Spinal cord (tissue), 10 donors: ENCODE measurements around the gene MSRB2. TPM values are rescaled to one million over a fixed set of nuclear protein-coding genes. Genes with fewer than 3 reads are reported as not detected.

ENCODE experiments used
- DNase-seq, 6 donors: peaks; one replicate each; pipeline versions ENCODE4 v3.0.0 to v3.0.0-alpha.2; 2013 to 2015; ENCODE audit warnings: low spot score in 6 of 6, low read depth in 4 of 6
- H3K27ac ChIP-seq: one replicate; pipeline ENCODE4 v1.5.1; 2013; ENCODE audit warnings: low read depth, low read length, control low read depth
- H3K27me3 ChIP-seq: one replicate; pipeline ENCODE4 v1.6.1; 2013; ENCODE audit warnings: low read length; ENCODE audit not compliant: control insufficient read depth, insufficient read depth
- H3K36me3 ChIP-seq: one replicate; pipeline ENCODE4 v1.6.1; 2013; ENCODE audit warnings: low read length; ENCODE audit not compliant: control insufficient read depth, insufficient read depth
- H3K4me1 ChIP-seq: one replicate; pipeline ENCODE4 v1.6.1; 2013; ENCODE audit warnings: low read length; ENCODE audit not compliant: control insufficient read depth, insufficient read depth
- H3K4me3 ChIP-seq: one replicate; pipeline ENCODE4 v1.5.1; 2013; ENCODE audit warnings: low read depth, low read length, control low read depth
- H3K9me3 ChIP-seq: one replicate; pipeline ENCODE4 v1.6.1; 2013; ENCODE audit warnings: low read length; ENCODE audit not compliant: control insufficient read depth, insufficient read depth
- WGBS: methylation state at CpG from one replicate; pipeline ENCODE4 v1.1.5; 2013; ENCODE audit warnings: missing lambda C conversion rate; ENCODE audit not compliant: insufficient coverage; 5-methylcytosine and 5-hydroxymethylcytosine counted together
- long read RNA-seq, 4 donors: transcript quantifications; one replicate each; lab custom pipeline, GENCODE V29; 2026
- polyA plus RNA-seq, 2 donors: library from polyadenylated mRNA; unstranded; fragments of 120-200 nt; gene quantifications; one replicate each; pipeline ENCODE4 v1.2.1, GENCODE V29; 2013; ENCODE audit not compliant: insufficient read length in 2 of 2
- total RNA-seq, 2 donors: library from RNA; depleted of rRNA in 1 of 2; stranded (reverse); fragments of 120-200 nt in 1 of 2; fragments of >200 nt in 1 of 2; gene quantifications; one replicate each; pipeline versions ENCODE4 v1.2.3 to v1.2.4, GENCODE V29; 2013 to 2014
- donor health status: healthy.

MSRB2 gene
- total RNA-seq (10 to 100 TPM; 19.6 to 25.1 TPM), polyA plus RNA-seq (10 to 100 TPM; 46.3 to 46.9 TPM)
- long read RNA-seq, donor 1, transcript MSRB2-201 (5 exons, 1,803 nt): major isoform, 25 of 28 reads
- long read RNA-seq, donor 1, partial matches to known transcripts: 0 of 28 reads
- long read RNA-seq, donor 1, other reads (novel, unspliced or antisense): 0 of 28 reads
- long read RNA-seq, donor 2, transcript MSRB2-201 (5 exons, 1,803 nt): major isoform, 16 of 18 reads
- long read RNA-seq, donor 2, partial matches to known transcripts: 0 of 18 reads
- long read RNA-seq, donor 2, other reads (novel, unspliced or antisense): 0 of 18 reads
- long read RNA-seq, donor 3, transcript MSRB2-201 (5 exons, 1,803 nt): major isoform, 18 of 18 reads
- long read RNA-seq, donor 3, partial matches to known transcripts: 0 of 18 reads
- long read RNA-seq, donor 3, other reads (novel, unspliced or antisense): 0 of 18 reads
- long read RNA-seq, donor 4, transcript MSRB2-201 (5 exons, 1,803 nt): major isoform, 28 of 31 reads
- long read RNA-seq, donor 4, partial matches to known transcripts: 0 of 31 reads
- long read RNA-seq, donor 4, other reads (novel, unspliced or antisense): 0 of 31 reads

DNA sequence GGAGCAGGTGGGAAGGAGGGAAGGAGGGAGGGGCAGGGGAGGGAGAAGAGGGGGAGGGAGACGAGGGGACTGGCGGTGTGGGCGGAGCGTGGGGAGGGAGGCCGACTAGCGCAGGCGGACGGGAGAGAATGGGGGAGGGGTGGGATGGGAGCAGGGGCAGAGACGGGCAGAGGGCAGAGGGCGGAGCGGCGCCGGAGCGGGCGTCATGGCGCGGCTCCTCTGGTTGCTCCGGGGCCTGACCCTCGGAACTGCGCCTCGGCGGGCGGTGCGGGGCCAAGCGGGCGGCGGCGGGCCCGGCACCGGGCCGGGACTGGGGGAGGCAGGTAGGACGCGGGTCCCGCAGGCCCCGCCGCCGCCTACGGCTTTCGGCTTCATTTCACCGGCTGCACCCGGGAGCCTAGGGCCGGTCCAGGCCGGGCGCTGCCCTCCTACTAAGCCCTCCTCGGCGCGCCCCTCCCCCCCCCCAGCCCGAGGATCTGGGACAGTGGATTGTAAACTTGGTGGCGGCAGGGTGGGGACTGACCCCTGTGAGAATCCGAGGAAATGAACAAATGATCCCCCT is at the start of gene MSRB2:
TSS of gene MSRB2 (plus strand) at position 176 of the 562 bp plus-strand sequence. CDS start at position 206, 30 bp downstream.
- H3K36me3 ChIP-seq: no peaks in the 10 kb centered on the region
- H3K27me3 ChIP-seq: no peaks in the 10 kb centered on the region
- H3K4me1 ChIP-seq: peaks cover 9% of the 10 kb centered on the region
- peak; percentile 35 to 97 (median 80) for DNase-seq
- H3K27ac ChIP-seq: peak within 1 kb of the TSS; percentile 50
- H3K9me3 ChIP-seq: peaks cover 2% of the 10 kb centered on the region
- peak within 1 kb of the TSS; percentile 70 for H3K4me3 ChIP-seq
- WGBS: under 1% methylated on average over 41 of the region's 50 CpGs

DNA sequence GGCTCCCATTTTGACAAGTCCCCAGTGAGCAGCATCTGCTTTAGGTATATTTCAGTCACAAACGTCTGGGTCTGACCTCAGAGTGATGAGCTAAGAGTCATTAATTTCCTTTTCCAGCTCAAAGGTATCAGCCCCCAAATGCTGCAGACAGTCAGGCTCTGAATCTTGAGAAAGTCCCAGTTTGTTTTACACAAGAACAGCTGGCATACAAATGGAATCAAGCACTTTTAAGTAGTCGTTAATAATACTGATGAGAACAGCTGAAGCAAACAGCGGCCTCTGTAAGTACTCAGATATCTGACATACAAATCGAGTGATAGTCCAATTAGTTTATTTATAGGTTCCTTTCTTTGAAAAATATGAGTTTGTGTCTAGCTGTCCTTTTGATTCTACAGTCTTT is 49.4 kb upstream of the MSRB2 start:
- H3K4me3 ChIP-seq: no peak overlapping the region
- H3K4me1 ChIP-seq: no peaks in the 10 kb centered on the region
- no peak for DNase-seq
- no peaks in the 10 kb centered on the region for H3K27me3 ChIP-seq
- no peaks in the 10 kb centered on the region for H3K9me3 ChIP-seq
- WGBS: 55% methylated on average over 2 of the region's 4 CpGs
- H3K27ac ChIP-seq: no peak overlapping the region
- no peaks in the 10 kb centered on the region for H3K36me3 ChIP-seq

DNA sequence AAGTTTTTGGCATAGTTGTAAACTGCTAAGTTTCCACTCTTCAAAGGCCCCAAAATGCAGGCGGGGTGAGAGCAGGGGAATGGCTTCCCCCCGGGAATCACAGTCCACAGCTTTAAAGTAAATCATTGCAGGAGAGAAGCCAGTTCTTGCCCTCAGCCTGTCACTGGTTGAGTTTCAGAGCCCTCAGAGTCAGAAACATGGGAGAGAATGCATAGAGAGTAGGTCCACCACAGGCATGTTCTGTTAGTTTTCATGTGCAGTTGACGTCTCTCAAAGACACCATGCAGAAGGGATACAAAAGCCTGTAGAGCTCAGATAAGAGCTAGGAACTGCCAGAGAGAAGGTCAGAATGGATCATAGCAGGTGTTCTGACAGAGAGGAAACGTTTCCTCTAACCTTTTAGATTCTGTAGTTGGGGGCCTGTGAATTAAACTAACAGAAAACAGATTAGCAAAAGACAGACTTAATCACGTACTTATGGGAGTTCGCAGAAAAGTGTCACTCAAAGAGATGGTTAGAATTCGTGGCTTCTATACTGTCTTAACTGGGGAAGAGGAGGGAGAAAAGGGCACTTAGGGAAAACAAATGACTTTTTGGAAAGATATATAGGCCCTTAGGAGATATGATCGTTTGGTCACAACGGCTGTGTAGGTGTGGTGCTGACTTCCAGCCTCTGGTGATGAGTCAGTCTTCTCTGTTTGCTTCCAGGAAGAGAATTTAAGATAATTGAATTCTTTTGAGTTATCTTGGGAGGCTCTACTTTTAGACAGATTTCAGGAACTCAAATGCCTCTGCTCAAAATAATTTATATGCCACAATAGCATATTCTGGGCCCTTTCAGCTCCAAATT is 48.0 kb upstream of the MSRB2 start:
- H3K9me3 ChIP-seq: no peaks in the 10 kb centered on the region
- 67% methylated on average over 6 of the region's 9 CpGs for WGBS
- no peak overlapping the region for H3K27ac ChIP-seq
- H3K4me1 ChIP-seq: no peaks in the 10 kb centered on the region
- no peaks in the 10 kb centered on the region for H3K36me3 ChIP-seq
- DNase-seq: no peak
- no peak overlapping the region for H3K4me3 ChIP-seq
- no peaks in the 10 kb centered on the region for H3K27me3 ChIP-seq

DNA sequence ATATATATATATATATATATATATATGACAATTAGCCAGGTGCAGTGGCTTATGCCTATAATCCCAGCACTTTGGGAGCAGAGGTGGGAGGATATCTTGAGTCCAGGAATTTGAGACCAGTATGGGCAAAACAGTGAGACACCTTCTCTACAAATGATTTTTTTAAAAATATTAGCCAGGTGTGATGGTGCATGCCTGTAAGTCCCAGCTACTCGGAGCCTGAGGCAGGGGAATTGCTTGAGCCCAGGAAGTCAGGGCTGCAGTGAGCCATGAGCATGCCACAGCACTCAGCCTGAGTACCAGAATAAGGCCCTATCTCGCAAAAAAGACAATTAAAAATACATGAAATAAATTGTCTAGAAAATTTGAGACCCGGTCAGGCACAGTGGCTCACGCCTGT is 47.2 kb upstream of the MSRB2 start:
- WGBS: 100% methylated on average over 3 of the region's 4 CpGs
- no peak for DNase-seq
- Histone ChIP-seq H3K36me3 (no peaks in the 10 kb centered on the region), H3K4me3 (no peak overlapping the region), H3K27me3 (no peaks in the 10 kb centered on the region), H3K27ac (no peak overlapping the region), H3K9me3 (no peaks in the 10 kb centered on the region), H3K4me1 (peaks cover 1% of the 10 kb centered on the region)

DNA sequence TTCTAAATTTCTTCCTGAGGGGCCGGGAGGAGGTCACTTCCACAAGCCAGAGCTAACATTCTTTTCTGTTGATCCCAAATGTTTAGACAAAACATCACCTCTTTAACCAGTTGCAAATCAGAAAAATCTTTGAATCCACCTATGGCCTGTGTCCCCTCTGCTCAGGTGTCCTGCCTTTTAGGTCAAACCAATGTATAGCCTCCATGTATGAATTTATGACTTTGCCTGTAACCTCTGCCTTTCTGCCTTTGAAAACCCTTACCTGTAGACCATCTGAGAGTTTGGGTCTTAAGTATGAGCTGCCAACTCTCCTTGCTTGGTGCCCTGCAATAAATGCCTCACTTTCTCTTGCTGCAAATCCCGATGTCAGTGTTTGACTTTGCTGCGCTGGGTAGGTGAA is 44.1 kb upstream of the MSRB2 start:
- 100% methylated on average over 3 of the region's 3 CpGs for WGBS

DNA sequence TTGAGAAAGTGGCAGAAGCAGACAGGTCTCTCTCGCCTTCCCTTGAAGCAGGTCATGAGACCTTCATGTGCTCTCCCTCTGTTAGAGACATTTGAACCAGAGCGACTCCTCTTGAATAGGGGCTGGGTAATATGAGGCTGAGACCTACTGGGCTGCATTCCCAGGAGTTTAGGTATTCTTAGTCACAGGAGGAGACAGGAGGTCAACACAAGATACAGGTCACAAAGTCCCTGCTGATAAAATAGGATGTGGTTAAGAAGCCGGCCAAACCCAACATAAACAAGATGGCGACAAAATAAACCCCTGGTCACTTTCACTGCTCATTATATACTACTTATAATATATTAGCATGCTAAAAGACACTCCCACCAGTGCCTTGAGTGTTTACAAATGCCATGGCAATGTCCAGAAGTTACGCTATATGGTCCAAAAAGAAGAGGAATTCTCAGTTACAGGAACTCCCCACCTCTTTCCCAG is 43.5 kb upstream of the MSRB2 start:
- no peak for DNase-seq
- H3K36me3 ChIP-seq: no peaks in the 10 kb centered on the region
- no peak overlapping the region for H3K27ac ChIP-seq
- peaks cover 3% of the 10 kb centered on the region for H3K4me1 ChIP-seq
- WGBS: 100% methylated on average over 1 of the region's 5 CpGs
- H3K9me3 ChIP-seq: no peaks in the 10 kb centered on the region
- no peaks in the 10 kb centered on the region for H3K27me3 ChIP-seq
- H3K4me3 ChIP-seq: no peak overlapping the region

More for the DNA sequence above, 44.1 kb upstream of the MSRB2 start:
- H3K4me1 ChIP-seq: peaks cover 3% of the 10 kb centered on the region
- no peaks in the 10 kb centered on the region for H3K36me3 ChIP-seq
- H3K9me3 ChIP-seq: no peaks in the 10 kb centered on the region
- no peak overlapping the region for H3K4me3 ChIP-seq
- no peak for DNase-seq
- no peak overlapping the region for H3K27ac ChIP-seq
- no peaks in the 10 kb centered on the region for H3K27me3 ChIP-seq

DNA sequence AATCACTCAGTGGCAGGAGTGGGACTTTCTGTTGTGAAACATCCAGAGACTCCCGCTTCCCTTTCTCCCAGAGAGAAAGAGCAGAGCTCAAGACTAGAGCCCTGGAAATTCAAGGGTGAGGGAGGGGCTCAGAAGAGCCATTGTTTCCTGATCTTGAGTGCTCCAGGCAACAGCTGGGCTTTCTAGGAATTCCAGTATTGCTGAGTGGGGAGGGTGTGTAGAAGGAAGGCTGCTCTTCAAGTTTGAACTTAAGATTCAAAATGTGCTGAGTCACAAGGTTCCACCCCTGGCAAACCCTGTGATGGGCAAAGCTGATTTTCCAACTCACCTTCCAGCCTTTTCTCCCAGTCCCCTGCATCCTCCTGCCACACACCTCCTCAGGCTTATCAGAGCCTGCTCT is 42.3 kb upstream of the MSRB2 start:
- Histone ChIP-seq H3K4me1 (peaks cover 3% of the 10 kb centered on the region), H3K27ac (no peak overlapping the region), H3K9me3 (no peaks in the 10 kb centered on the region), H3K4me3 (no peak overlapping the region), H3K27me3 (no peaks in the 10 kb centered on the region), H3K36me3 (no peaks in the 10 kb centered on the region)
- no CpG with 5 or more reads among the region's 1 CpG for WGBS
- no peak for DNase-seq

DNA sequence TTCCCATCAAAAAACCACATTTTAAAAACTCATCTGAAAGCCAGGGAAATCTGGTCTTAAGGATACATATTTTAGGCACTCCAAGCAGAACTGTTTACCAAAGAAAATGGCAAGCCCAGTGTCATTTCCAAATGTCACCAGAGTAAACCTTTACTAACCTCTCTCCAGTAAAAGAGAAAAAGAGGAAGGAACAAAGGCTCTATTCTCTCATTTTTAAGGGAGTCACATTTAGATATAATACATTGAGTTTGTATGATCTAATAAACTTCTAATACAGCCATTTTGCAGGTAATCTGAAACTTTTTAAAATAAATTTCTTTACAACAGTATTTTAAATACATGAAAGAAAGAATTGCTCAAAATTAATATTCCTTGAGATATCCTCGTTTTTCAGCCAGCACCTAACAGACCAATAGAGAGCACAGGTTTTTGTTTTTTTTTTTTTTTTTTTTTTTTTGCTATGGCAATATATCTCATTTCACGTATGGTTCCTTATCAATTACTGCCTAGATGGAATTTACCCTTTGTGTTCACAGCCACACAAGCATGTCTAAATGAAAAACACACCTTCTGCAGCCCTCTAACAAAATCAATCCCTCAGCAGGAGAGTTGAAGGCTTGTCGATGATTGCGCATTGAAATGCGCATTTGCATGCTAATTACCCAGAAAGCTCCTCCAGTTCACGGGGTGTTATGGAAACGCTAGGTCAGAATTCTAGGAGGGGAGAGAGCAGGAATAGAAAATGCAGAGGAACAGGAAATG is 39.8 kb upstream of the MSRB2 start:
- H3K9me3 ChIP-seq: no peaks in the 10 kb centered on the region
- H3K27ac ChIP-seq: no peak overlapping the region
- H3K4me1 ChIP-seq: peaks cover 3% of the 10 kb centered on the region
- no peaks in the 10 kb centered on the region for H3K36me3 ChIP-seq
- H3K4me3 ChIP-seq: no peak overlapping the region
- WGBS: 10% methylated on average over 2 of the region's 7 CpGs
- peak in 2 of 6 donors; percentile 26 to 81 for DNase-seq
- no peaks in the 10 kb centered on the region for H3K27me3 ChIP-seq

DNA sequence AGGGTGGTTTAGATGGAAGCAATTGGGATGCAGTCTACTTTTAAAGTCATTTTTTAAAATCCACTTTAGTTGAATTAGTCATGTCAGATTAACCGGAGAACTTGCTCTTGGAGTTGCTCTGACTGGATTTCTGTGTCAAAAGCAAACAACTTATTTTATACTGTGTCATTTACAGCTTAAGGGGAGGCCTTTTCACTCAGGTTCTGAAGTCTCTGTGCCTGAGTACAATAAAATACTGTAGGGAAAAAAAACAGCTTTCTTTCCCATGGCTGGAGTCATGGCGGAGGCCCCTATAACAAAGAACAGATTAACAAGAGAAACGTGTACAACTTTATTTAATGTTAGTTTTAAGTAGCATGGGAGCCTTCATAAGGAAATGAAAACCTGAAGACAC is 39.2 kb upstream of the MSRB2 start:
- H3K27ac ChIP-seq: no peak overlapping the region
- DNase-seq: no peak

More for the DNA sequence above, 39.2 kb upstream of the MSRB2 start:
- Histone ChIP-seq H3K9me3 (no peaks in the 10 kb centered on the region), H3K4me1 (peaks cover 3% of the 10 kb centered on the region), H3K36me3 (no peaks in the 10 kb centered on the region), H3K27me3 (no peaks in the 10 kb centered on the region), H3K4me3 (no peak overlapping the region)
- no CpG with 5 or more reads among the region's 3 CpGs for WGBS
